Liver (tissue), 9 donors: Measurements from ENCODE around the gene IQSEC3. TPM values are rescaled to one million over a fixed set of nuclear protein-coding genes. Genes with fewer than 3 reads are reported as not detected.

Experiments
- DNase-seq: peaks from one replicate; pipeline ENCODE4 v3.0.0-alpha.2; 2017; ENCODE audit warnings: low spot score
- H3K27ac ChIP-seq, 2 donors: one replicate each; pipeline ENCODE4 v1.7.0; 2013; ENCODE audit warnings: inconsistent platforms in 2 of 2, low read length in 2 of 2, control low read depth in 1 of 2, low read depth in 1 of 2, mild to moderate bottlenecking in 1 of 2
- H3K27me3 ChIP-seq, 4 donors: one replicate each; pipeline versions ENCODE4 v1.6.1 to v1.7.0; 2013; ENCODE audit warnings: low read length in 3 of 4, inconsistent platforms in 1 of 4, mild to moderate bottlenecking in 1 of 4, moderate library complexity in 1 of 4; ENCODE audit not compliant: control insufficient read depth in 4 of 4, insufficient read depth in 4 of 4
- H3K36me3 ChIP-seq, 4 donors: one replicate each; pipeline versions ENCODE4 v1.6.1 to v1.7.0; 2013; ENCODE audit warnings: low read length in 3 of 4, mild to moderate bottlenecking in 3 of 4, low read depth in 1 of 4, moderate library complexity in 1 of 4; ENCODE audit not compliant: control insufficient read depth in 4 of 4, insufficient read depth in 3 of 4
- H3K4me1 ChIP-seq, 4 donors: one replicate each; pipeline versions ENCODE4 v1.6.1 to v1.7.0; 2013; ENCODE audit warnings: low read length in 3 of 4, mild to moderate bottlenecking in 3 of 4, moderate library complexity in 1 of 4; ENCODE audit not compliant: control insufficient read depth in 4 of 4, insufficient read depth in 4 of 4
- H3K4me3 ChIP-seq, 3 donors: one replicate each; pipeline versions ENCODE4 v1.6.1 to v1.7.0; 2013; ENCODE audit warnings: low read length in 3 of 3, control low read depth in 1 of 3, low read depth in 1 of 3, mild to moderate bottlenecking in 1 of 3
- H3K9ac ChIP-seq, 2 donors: one replicate each; pipeline ENCODE4 v1.7.0; 2013; ENCODE audit warnings: low read length in 2 of 2, mild to moderate bottlenecking in 2 of 2, moderate library complexity in 2 of 2, control low read depth in 1 of 2, low read depth in 1 of 2
- H3K9me3 ChIP-seq, 4 donors: one replicate each; pipeline versions ENCODE4 v1.6.1 to v1.7.0; 2013; ENCODE audit warnings: low read length in 3 of 4; ENCODE audit not compliant: control insufficient read depth in 4 of 4
- EGR1 ChIP-seq, 2 donors: IDR thresholded peaks; 2 replicates each; pipeline ENCODE4 v1.6.1; 2016 to 2018; ENCODE audit warnings: antibody characterized with exemption in 2 of 2, low read depth in 2 of 2
- FOXA2 ChIP-seq: IDR thresholded peaks from 2 replicates; pipeline ENCODE4 v1.6.1; 2016; ENCODE audit warnings: antibody characterized with exemption
- GABPA ChIP-seq, 2 donors: IDR thresholded peaks in 1 of 2; conservative IDR thresholded peaks in 1 of 2; 2 replicates each; pipeline ENCODE4 v1.6.1; 2016; ENCODE audit warnings: antibody characterized with exemption in 2 of 2, mild to moderate bottlenecking in 1 of 2, moderate library complexity in 1 of 2
- HNF4A ChIP-seq, 2 donors: conservative IDR thresholded peaks; 2 replicates each; pipeline ENCODE4 v1.6.1; 2016; ENCODE audit warnings: antibody characterized with exemption in 2 of 2, mild to moderate bottlenecking in 2 of 2
- HNF4G ChIP-seq: IDR thresholded peaks from 2 replicates; pipeline ENCODE4 v1.6.1; 2016; ENCODE audit warnings: antibody characterized with exemption
- JUND ChIP-seq, 2 donors: IDR thresholded peaks; 2 replicates each; pipeline ENCODE4 v1.6.1; 2016; ENCODE audit warnings: antibody characterized with exemption in 2 of 2
- NR2F2 ChIP-seq: IDR thresholded peaks from 2 replicates; pipeline ENCODE4 v1.6.1; 2016; ENCODE audit warnings: antibody characterized with exemption
- RAD21 ChIP-seq, 2 donors: IDR thresholded peaks; 2 replicates each; pipeline ENCODE4 v1.6.1; 2016; ENCODE audit warnings: antibody characterized with exemption in 2 of 2, mild to moderate bottlenecking in 2 of 2
- REST ChIP-seq: IDR thresholded peaks from 2 replicates; pipeline ENCODE4 v1.6.1; 2016; ENCODE audit warnings: antibody characterized with exemption, mild to moderate bottlenecking
- RXRA ChIP-seq, 2 donors: IDR thresholded peaks; 2 replicates each; pipeline ENCODE4 v1.6.1; 2017 to 2018; ENCODE audit warnings: antibody characterized with exemption in 2 of 2, mild to moderate bottlenecking in 1 of 2
- SP1 ChIP-seq: IDR thresholded peaks from 2 replicates; pipeline ENCODE4 v1.6.1; 2018; ENCODE audit warnings: antibody characterized with exemption, mild to moderate bottlenecking
- TAF1 ChIP-seq: conservative IDR thresholded peaks from 2 replicates; pipeline ENCODE4 v1.6.1; 2016; ENCODE audit warnings: antibody characterized with exemption, mild to moderate bottlenecking
- YY1 ChIP-seq: IDR thresholded peaks from 2 replicates; pipeline ENCODE4 v1.6.1; 2016; ENCODE audit warnings: antibody characterized with exemption, mild to moderate bottlenecking
- WGBS: extraction: QIAGEN DNeasy Blood & Tissue Kit; methylation state at CpG from one replicate; pipeline ENCODE4 v1.1.7; 2013; 5-methylcytosine and 5-hydroxymethylcytosine counted together
- polyA plus RNA-seq, 2 donors: library from polyadenylated mRNA; stranded (reverse) in 1 of 2; unstranded in 1 of 2; fragments of 200-250 nt in 1 of 2; fragments of >200 nt in 1 of 2; fragmentation: Nextera tagmentation in 1 of 2; extraction: Ambion mirVana in 1 of 2; gene quantifications; one replicate each; pipeline versions ENCODE4 v1.2.1 to v1.2.3, GENCODE V29; 2013 to 2015
- total RNA-seq, 2 donors: library from RNA; depleted of rRNA; stranded (reverse); fragments of >200 nt; gene quantifications; one replicate each; pipeline ENCODE4 v1.2.3, GENCODE V29; 2014
- TF ChIP-seq, protein P1 (sequence below): fragments of 150-350 bp; IDR thresholded peaks from 2 replicates; pipeline ENCODE4 v1.5.1; 2017; ENCODE audit warnings: improper control_type of control experiment, low read depth, low read length; ENCODE audit not compliant: missing input control
- donor health status: healthy.
- donor health status: healthy.
- donor health status: healthy.
- donor health status: healthy.
- donor health status: healthy.

The IQSEC3 gene
- total and polyA plus RNA-seq, 4 donors = under 0.01 to 0.79 (median 0.48) TPM

DNA sequence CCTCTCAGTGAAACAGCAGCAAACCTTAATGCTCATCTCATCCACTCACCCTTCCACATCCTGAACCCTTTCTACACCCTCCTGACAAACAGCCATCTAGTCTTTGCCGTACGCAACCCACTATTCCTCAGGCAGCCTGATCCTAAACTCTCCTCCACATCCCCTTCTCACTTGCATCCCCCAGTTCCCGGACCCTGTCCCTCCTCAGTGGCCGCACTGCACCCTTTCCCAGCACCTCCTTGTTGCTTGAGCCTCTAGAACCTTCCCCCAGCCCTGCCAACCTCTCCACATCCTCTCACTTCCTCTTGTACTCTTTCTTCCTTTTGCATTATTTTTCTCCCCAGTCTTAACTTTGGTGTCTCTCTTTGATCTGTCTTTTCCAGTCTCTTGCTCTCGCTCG lies 42.9 kb downstream of the IQSEC3 start:
- Histone ChIP-seq H3K4me1 (peaks cover 0 to 9% (median 5%) of the 10 kb centered on the region in 4 donors), H3K4me3 (no peak overlapping the region), H3K36me3 (no peaks in the 10 kb centered on the region), H3K9me3 (no peaks in the 10 kb centered on the region), H3K9ac (no peak overlapping the region), H3K27me3 (no peaks in the 10 kb centered on the region), H3K27ac (no peak overlapping the region)
- TF ChIP-seq EGR1 (IDR thresholded peaks at IDR 0.05; ENCODE audit: low read depth in 2 of 2) = no peak
- TF ChIP-seq REST = no peak
- no peak for TF ChIP-seq RXRA (IDR thresholded peaks at IDR 0.05)
- TF ChIP-seq HNF4G = no peak
- TF ChIP-seq HNF4A (conservative IDR thresholded peaks at IDR 0.05) = no peak
- no peak for TF ChIP-seq SP1
- TF ChIP-seq JUND (IDR thresholded peaks at IDR 0.05) = no peak
- TF ChIP-seq TAF1 = no peak
- no peak for TF ChIP-seq RAD21 (IDR thresholded peaks at IDR 0.05)
- TF ChIP-seq, protein P1, sequence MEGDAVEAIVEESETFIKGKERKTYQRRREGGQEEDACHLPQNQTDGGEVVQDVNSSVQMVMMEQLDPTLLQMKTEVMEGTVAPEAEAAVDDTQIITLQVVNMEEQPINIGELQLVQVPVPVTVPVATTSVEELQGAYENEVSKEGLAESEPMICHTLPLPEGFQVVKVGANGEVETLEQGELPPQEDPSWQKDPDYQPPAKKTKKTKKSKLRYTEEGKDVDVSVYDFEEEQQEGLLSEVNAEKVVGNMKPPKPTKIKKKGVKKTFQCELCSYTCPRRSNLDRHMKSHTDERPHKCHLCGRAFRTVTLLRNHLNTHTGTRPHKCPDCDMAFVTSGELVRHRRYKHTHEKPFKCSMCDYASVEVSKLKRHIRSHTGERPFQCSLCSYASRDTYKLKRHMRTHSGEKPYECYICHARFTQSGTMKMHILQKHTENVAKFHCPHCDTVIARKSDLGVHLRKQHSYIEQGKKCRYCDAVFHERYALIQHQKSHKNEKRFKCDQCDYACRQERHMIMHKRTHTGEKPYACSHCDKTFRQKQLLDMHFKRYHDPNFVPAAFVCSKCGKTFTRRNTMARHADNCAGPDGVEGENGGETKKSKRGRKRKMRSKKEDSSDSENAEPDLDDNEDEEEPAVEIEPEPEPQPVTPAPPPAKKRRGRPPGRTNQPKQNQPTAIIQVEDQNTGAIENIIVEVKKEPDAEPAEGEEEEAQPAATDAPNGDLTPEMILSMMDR = no peak
- WGBS = 58% methylated on average over 6 of the region's 6 CpGs
- no peak for DNase-seq

- peaks cover 0 to 9% (median 5%) of the 10 kb centered on the region in 4 donors for H3K4me1 ChIP-seq
- no peak for TF ChIP-seq HNF4G
- no peaks in the 10 kb centered on the region for H3K27me3 ChIP-seq
- H3K36me3 ChIP-seq = no peaks in the 10 kb centered on the region
- DNase-seq = no peak
- WGBS = 57% methylated on average over 3 of the region's 3 CpGs
- no peak overlapping the region for H3K9ac ChIP-seq
- H3K9me3 ChIP-seq = no peaks in the 10 kb centered on the region
- H3K4me3 ChIP-seq = no peak overlapping the region
- H3K27ac ChIP-seq = no peak overlapping the region
These were observed 43.3 kb downstream of the IQSEC3 start for GRCh38 chr12:109872-110271.

- no peak for DNase-seq
- H3K27ac ChIP-seq = no peak overlapping the region
- WGBS = 79% methylated on average over 11 of the region's 11 CpGs
- H3K36me3 ChIP-seq = no peaks in the 10 kb centered on the region
- H3K4me3 ChIP-seq = no peak overlapping the region
- TF ChIP-seq YY1 (no peak), TAF1 (no peak), HNF4G (no peak), FOXA2 (no peak), NR2F2 (no peak), HNF4A (conservative IDR thresholded peaks at IDR 0.05) (no peak), GABPA (IDR thresholded peaks at IDR 0.05 in 1 of 2, conservative IDR thresholded peaks at IDR 0.05 in 1 of 2) (no peak), RAD21 (IDR thresholded peaks at IDR 0.05) (no peak), JUND (IDR thresholded peaks at IDR 0.05) (no peak)
- H3K4me1 ChIP-seq = peaks cover 0 to 9% (median 5%) of the 10 kb centered on the region in 4 donors
- H3K9ac ChIP-seq = no peak overlapping the region
- no peaks in the 10 kb centered on the region for H3K9me3 ChIP-seq
- H3K27me3 ChIP-seq = no peaks in the 10 kb centered on the region
These were observed 45.3 kb downstream of the IQSEC3 start for GRCh38 chr12:111699-112493.
